ENCODE data around the gene TEAD1. TPM values are rescaled to one million over a fixed set of nuclear protein-coding genes. Genes with fewer than 3 reads are reported as not detected.

TEAD1 gene
- total RNA-seq, 1 experiment from 2014 or later, result 102 TPM

- POLR2A ChIA-PET, result interaction anchor here (0.6 to 0.8 kb wide), 2 partner anchors 27 to 214 kb away, joined by 4 read pairs; no protein-coding TSS in a partner anchor
- no peaks in the 10 kb centered on the region for H3K27me3 ChIP-seq (ENCODE audit: control insufficient read depth, insufficient read depth, low read length)
- H3K9me3 ChIP-seq (ENCODE audit: control insufficient read depth, insufficient read depth, low read depth, low read length), result no peaks in the 10 kb centered on the region
- in situ Hi-C loops (cut with HindIII; ENCODE audit: low pct_unique_long_range_greater_than_20kb, low sequenced_read_pairs) (no loop called here), intact Hi-C loops (cut with micrococcal nuclease; ENCODE audit: unreplicated experiment) (no loop called here)
- H3K36me3 ChIP-seq (ENCODE audit: control insufficient read depth, insufficient read depth, low read length), result no peaks in the 10 kb centered on the region
- 0 out of 2 replicates have a peak overlapping the region, but pooled peaks have one; percentile 31 for H3K27ac ChIP-seq (ENCODE audit: low read length)
- TF ChIP-seq POLR2AphosphoS5 (IDR thresholded peaks at IDR 0.05; ENCODE audit: low read depth, low read length) (no peak), CTCF (IDR thresholded peaks at IDR 0.05) (no peak), TCF7L2 (IDR thresholded peaks at IDR 0.05; ENCODE audit: low read depth, low read length) (no peak), SIN3A (IDR thresholded peaks at IDR 0.05; ENCODE audit: borderline replicate concordance, insufficient read depth, low read depth, low read length) (no peak), REST (IDR thresholded peaks at IDR 0.05; ENCODE audit: insufficient read depth in 1 of 2, low read depth in 2 of 2, low read length in 1 of 2) (no peak)
- peaks cover 52% of the 10 kb centered on the region for H3K4me1 ChIP-seq (ENCODE audit: control insufficient read depth, insufficient read depth, low read length)
- H3K4me3 ChIP-seq (ENCODE audit: low read depth in 2 of 2, low read length in 2 of 2), result no peak overlapping the region
- no TSS peak for BruUV-seq (replicated peaks)
- DNase-seq (ENCODE audit: low read depth, low spot score), result no peak
- peak; percentile 46; the same call in 1 of the 2 replicates for ATAC-seq
- CTCF ChIA-PET, result interaction anchor here (0.6 kb wide), 2 partner anchors 127 to 624 kb away, joined by 3 to 7 read pairs; no protein-coding TSS in a partner anchor
Measured at GRCh38 chr11:12719221-12719620, 45.0 kb downstream of the TEAD1 start.

- POLR2A ChIA-PET, result no interaction called here
- Histone ChIP-seq H3K4me3 (ENCODE audit: low read depth in 2 of 2, low read length in 2 of 2) (no peak overlapping the region), H3K36me3 (ENCODE audit: control insufficient read depth, insufficient read depth, low read length) (no peaks in the 10 kb centered on the region), H3K9me3 (ENCODE audit: control insufficient read depth, insufficient read depth, low read depth, low read length) (no peaks in the 10 kb centered on the region), H3K27ac (ENCODE audit: low read length) (peak overlapping the region; percentile 60), H3K4me1 (ENCODE audit: control insufficient read depth, insufficient read depth, low read length) (peaks cover 69% of the 10 kb centered on the region), H3K27me3 (ENCODE audit: control insufficient read depth, insufficient read depth, low read length) (no peaks in the 10 kb centered on the region)
- TF ChIP-seq SIN3A (IDR thresholded peaks at IDR 0.05; ENCODE audit: borderline replicate concordance, insufficient read depth, low read depth, low read length) (no peak), TCF7L2 (IDR thresholded peaks at IDR 0.05; ENCODE audit: low read depth, low read length) (no peak), CTCF (IDR thresholded peaks at IDR 0.05) (no peak), POLR2AphosphoS5 (IDR thresholded peaks at IDR 0.05; ENCODE audit: low read depth, low read length) (no peak), REST (IDR thresholded peaks at IDR 0.05; ENCODE audit: insufficient read depth in 1 of 2, low read depth in 2 of 2, low read length in 1 of 2) (no peak)
- CTCF ChIA-PET, result no interaction called here
- intact Hi-C loops (cut with micrococcal nuclease; ENCODE audit: unreplicated experiment), result no loop called here
- no TSS peak for BruUV-seq (replicated peaks)
- DNase-seq (ENCODE audit: low read depth, low spot score), result no peak
- no peak for ATAC-seq
- in situ Hi-C loops (cut with HindIII; ENCODE audit: low pct_unique_long_range_greater_than_20kb, low sequenced_read_pairs), result no loop called here
Measured at GRCh38 chr11:12721816-12722604, 47.8 kb downstream of the TEAD1 start.
